Nephron progenitor cell (in vitro differentiated cells): ENCODE results near the gene IQUB.
"Not testable (repeated sequence)": the region's sequence is repeated elsewhere in the genome, so short reads cannot be mapped to it uniquely, and the experiment has no call there.

Source experiments
- DNase-seq: peaks from one replicate; pipeline ENCODE4 v3.0.0; 2021
- H3K27ac Mint-ChIP-seq: 2 replicates; pipeline ENCODE4 v1.8.0; 2021; ENCODE audit warnings: mild to moderate bottlenecking, moderate library complexity, mixed read lengths
- H3K27me3 Mint-ChIP-seq: 2 replicates; pipeline ENCODE4 v1.8.0; 2021; ENCODE audit warnings: mild to moderate bottlenecking, low read depth, mixed read lengths; ENCODE audit not compliant: poor library complexity
- H3K36me3 Mint-ChIP-seq: 2 replicates; pipeline ENCODE4 v1.8.0; 2021; ENCODE audit warnings: low read depth, mixed read lengths
- H3K4me1 Mint-ChIP-seq: 2 replicates; pipeline ENCODE4 v1.8.0; 2021; ENCODE audit warnings: mixed read lengths
- H3K4me3 Mint-ChIP-seq: 2 replicates; pipeline ENCODE4 v1.8.0; 2021; ENCODE audit warnings: mild to moderate bottlenecking, moderate library complexity, mixed read lengths
- H3K9me3 Mint-ChIP-seq: 2 replicates; pipeline ENCODE4 v1.8.0; 2021; ENCODE audit warnings: mild to moderate bottlenecking, moderate library complexity, mixed read lengths
- CTCF ChIP-seq: fragments of 200-600 bp; sonication (generic); IDR thresholded peaks from 2 replicates; pipeline ENCODE4 v1.5.0; 2021; ENCODE audit warnings: antibody characterized with exemption

IQUB gene

GRCh38 chr7:123410273-123410904 lies 124.0 kb downstream of the IQUB start:
- H3K9me3 Mint-ChIP-seq = no peaks in the 10 kb centered on the region
- H3K27me3 Mint-ChIP-seq = peaks cover 3% of the 10 kb centered on the region
- no peak overlapping the region for H3K4me3 Mint-ChIP-seq
- TF ChIP-seq CTCF = no peak
- H3K36me3 Mint-ChIP-seq = no peaks in the 10 kb centered on the region
- H3K27ac Mint-ChIP-seq = no peak overlapping the region
- H3K4me1 Mint-ChIP-seq = no peaks in the 10 kb centered on the region
- DNase-seq = no peak

GRCh38 chr7:123407951-123408350 lies 126.4 kb downstream of the IQUB start:
- DNase-seq, H3K36me3 Mint-ChIP-seq, H3K4me3 Mint-ChIP-seq, H3K27me3 Mint-ChIP-seq, H3K27ac Mint-ChIP-seq, H3K9me3 Mint-ChIP-seq, H3K4me1 Mint-ChIP-seq: not testable (repeated sequence)
